Activated CD4-positive, alpha-beta T cell treated with anti-CD3 and anti-CD28 coated beads, Interleukin-2, amount 50 U/mL, for 48 hours (primary cell): ENCODE measurements around the gene NCF1.
"Not testable (repeated sequence)": the region's sequence is repeated elsewhere in the genome, so short reads cannot be mapped to it uniquely, and the experiment has no call there.

Experiments used
- DNase-seq, 2 experiments: peaks; one replicate each; pipeline ENCODE4 v3.0.0-alpha.2; 2020

The NCF1 gene

GRCh38 chr7:74773760-74774750 lies at the start of gene NCF1:
Gene NCF1 (plus strand): TSS chr7:74774011. CDS start chr7:74774032, 21 bp downstream.
- DNase-seq, result not testable (repeated sequence)

DNA sequence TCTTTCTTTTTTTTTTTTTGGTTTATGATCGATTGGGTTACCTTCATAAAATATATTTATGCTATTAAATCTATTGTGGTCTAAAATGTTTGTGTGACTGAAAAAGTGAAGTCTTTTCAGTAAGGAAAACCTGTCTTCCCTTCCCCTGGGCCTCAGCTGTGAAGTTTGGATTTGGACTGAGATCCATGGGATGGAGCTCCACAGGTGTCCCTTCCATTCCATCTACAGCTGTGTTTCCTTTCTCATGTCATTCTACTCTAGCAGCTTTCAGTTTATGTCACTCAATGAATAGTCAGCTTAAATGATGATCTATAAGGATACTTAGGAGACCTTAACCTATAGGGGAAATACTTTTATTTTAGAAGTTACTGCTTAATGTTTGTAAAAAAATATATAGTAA lies 48.0 kb upstream of the NCF1 start:
- no peak for DNase-seq

GRCh38 chr7:74726309-74727101 lies 47.3 kb upstream of the NCF1 start:
- DNase-seq, result no peak

DNA sequence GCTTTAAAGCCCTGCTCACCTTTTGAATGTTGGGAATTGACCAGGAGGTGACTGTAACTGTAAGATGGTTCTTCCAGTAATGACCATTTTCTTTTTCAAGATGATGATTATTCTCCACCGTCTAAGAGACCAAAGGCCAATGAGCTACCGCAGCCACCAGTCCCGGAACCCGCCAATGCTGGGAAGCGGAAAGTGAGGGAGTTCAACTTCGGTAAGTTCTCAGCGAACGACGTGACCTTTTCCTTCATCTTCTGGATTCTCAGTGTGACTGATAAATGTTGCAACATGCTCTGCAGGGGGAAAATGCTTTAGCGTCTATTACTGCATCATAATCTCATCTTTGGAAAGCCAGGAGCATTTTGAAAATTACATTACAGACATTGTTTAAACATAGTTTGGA lies 45.1 kb upstream of the NCF1 start:
- not testable (repeated sequence) for DNase-seq

DNA sequence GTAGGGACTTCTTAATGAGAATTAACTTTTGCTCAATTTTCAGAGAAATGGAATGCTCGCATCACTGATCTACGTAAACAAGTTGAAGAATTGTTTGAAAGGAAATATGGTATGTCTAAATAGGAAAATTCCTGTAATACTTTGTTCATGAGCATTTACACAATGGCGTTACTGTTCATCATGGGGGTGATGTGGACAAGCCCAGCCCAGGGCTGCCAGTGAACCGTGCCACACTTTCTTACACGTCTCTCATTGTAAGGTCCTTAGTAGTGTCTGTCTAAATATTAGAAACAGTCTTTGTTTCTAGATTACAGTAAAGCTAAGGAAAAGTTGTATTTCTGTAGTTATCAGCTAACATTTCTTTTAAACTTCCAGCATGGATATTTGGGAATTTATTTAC lies 43.6 kb upstream of the NCF1 start:
- DNase-seq, result not testable (repeated sequence)

GRCh38 chr7:74739974-74740703 lies 33.7 kb upstream of the NCF1 start:
- DNase-seq, result not testable (repeated sequence)

- DNase-seq, result not testable (repeated sequence)
Observed at GRCh38 chr7:74743936-74744557, 29.8 kb upstream of the NCF1 start.

DNA sequence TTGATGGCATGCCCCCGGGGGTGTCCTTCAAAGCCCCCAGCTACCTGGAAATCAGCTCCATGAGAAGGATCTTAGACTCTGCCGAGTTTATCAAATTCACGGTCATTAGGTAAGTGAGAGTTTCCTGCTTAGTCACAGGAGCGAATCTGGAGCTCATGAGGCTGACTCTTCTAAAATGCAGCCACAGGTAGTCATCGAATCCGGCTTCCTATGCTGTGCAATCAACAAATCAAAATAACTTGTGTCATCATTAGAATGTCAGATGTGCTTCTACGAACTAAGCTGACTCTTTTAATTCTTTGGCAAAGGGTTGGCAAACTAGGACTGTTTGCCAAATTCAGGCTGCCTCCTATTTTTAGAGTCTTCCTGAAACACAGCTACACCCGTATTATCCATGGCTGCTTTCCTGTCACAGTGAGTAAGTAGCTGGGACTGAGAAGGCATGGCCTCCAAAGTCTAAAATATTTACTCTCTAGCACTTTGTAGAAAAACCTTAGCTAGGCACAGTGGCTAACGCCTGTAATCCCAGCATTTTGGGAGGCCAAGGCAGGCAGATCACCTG lies 19.8 kb upstream of the NCF1 start:
- not testable (repeated sequence) for DNase-seq

DNA sequence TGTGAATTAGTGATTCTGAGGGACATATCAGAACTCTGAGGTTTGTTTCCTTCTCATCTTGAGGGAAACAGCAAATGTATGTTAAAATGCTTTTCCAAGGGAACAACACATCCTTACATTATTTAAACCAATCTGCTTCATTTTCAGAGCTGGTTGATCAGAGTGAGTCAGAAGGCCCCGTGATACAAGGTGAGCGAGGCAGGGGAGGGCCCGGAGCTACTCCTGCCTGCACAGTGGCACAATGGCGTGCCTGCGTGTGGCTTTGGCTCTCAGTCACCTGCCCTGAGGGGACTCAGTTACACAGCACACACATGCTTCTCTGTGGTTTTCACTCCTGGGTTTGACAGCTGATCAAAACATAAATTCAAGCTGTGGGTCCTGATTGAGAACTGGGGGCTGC lies 17.1 kb upstream of the NCF1 start:
- not testable (repeated sequence) for DNase-seq

DNA sequence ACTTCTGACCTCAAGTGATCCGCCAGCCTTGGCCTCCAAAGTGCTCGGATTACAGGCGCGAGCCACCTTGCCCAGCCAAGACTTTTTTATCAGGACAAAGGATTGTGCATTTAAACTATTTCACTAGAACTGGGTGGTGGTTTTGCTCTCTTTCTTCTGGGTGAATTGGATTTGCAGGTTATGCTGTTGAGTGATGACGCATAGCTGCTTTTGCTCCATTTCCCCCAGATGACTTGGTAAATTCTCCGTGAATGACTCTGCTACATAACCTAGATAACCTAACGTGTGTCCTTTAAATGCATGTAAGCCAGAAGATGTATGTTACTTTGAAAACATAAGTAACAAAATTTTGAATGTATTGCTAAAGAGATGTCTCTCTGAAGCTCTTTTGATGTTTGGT lies 15.5 kb upstream of the NCF1 start:
- DNase-seq, result not testable (repeated sequence)

GRCh38 chr7:74758982-74759381 lies 14.8 kb upstream of the NCF1 start:
- DNase-seq, result not testable (repeated sequence)

DNA sequence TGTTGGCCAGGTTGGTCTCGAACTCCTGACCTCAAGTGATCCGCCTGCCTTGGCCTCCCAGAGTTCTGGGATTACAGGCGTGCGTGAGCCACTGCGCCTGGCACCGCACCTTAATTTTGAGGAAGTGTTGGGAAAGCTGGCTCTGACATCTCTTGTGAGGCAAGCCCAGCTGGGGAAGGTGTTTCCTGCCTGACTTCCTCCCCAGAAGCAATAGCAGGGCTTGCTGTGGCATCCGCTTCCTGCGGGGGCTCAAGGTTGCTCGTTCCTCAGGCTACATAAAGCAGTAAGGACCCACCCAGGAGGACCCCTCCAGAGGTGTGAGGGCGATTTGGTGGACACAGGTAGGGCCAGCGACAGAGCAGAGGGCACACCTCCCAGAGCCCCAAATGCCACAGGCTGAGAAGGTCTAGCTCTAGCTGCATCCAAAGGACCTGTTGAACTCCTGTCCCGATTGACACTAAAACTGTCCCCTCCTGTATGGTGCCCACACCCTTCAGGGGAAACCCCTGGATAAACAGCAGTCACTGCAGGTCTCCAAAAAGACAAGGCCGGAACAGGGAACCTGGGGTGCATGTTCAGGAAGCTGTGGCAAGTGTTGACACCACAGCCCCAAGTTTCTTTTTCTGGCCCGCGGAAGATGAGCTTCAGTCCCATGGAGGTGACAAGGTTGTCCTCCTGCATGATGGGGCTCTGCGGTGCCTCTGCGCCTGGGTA lies 8.4 kb upstream of the NCF1 start:
- not testable (repeated sequence) for DNase-seq

DNA sequence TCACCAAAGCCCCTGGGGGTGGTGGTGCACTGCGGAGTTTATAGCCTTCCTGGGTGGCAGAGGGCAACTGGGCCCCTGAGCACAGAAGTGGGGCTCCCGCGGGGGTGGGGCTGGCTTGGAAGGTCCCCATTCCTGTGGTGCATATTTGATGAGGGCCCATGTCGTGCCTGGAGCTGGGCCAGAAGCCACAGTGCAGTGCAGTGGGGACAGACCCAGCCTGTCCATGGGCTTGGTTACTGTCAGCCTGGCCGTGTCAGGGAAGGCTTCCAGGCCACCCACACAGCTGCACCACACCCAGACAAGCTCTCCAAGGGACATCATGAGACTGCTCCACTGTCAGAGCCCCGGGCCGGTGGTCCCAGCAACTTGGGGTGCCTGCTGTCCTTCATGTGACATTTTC lies 7.3 kb upstream of the NCF1 start:
- not testable (repeated sequence) for DNase-seq

GRCh38 chr7:74766991-74767390 lies 6.8 kb upstream of the NCF1 start:
- DNase-seq, result not testable (repeated sequence)

GRCh38 chr7:74770062-74770461 lies 3.7 kb upstream of the NCF1 start:
- DNase-seq, result not testable (repeated sequence)

GRCh38 chr7:74772093-74772492 lies 1.7 kb upstream of the NCF1 start:
- not testable (repeated sequence) for DNase-seq

DNA sequence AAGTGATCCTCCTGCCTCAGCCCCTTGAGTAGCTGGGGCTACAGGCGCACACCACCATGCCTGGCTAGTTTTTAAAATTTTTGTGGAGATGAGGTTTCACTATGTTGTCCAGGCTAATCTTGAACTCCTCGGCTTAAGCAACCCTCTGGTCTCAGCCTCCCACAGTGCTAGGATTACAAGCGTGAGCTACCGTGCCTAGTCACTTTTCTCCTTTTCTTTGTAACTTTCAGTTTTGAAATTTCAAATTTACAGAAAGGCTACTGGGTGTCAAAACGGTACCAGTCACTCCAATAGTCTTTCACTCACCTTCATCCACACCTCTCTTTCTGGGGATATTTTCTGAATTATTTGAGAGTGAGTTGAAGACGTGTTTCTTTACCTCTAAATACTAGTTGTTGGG lies 1.3 kb downstream of the NCF1 start:
- DNase-seq, result not testable (repeated sequence)

DNA sequence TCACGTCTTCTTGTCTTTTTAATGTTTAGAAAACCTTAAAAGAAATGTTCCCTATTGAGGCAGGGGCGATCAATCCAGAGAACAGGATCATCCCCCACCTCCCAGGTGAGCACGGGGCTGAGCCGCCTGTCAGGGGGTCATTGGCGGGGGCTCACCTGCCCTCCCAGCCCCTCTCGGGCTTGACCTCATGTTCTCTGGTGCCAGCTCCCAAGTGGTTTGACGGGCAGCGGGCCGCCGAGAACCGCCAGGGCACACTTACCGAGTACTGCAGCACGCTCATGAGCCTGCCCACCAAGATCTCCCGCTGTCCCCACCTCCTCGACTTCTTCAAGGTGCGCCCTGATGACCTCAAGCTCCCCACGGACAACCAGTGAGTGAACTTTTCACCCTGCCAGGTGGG lies 5.2 kb downstream of the NCF1 start:
- not testable (repeated sequence) for DNase-seq

GRCh38 chr7:74781746-74782145 lies 7.9 kb downstream of the NCF1 start:
- DNase-seq, result not testable (repeated sequence)

GRCh38 chr7:74783595-74783994 lies 9.8 kb downstream of the NCF1 start:
- not testable (repeated sequence) for DNase-seq
